ENCODE results near the gene KIAA0513.
"Not testable (repeated sequence)": the region's sequence is repeated elsewhere in the genome, so short reads cannot be mapped to it uniquely, and the experiment has no call there.

Gene KIAA0513

DNA sequence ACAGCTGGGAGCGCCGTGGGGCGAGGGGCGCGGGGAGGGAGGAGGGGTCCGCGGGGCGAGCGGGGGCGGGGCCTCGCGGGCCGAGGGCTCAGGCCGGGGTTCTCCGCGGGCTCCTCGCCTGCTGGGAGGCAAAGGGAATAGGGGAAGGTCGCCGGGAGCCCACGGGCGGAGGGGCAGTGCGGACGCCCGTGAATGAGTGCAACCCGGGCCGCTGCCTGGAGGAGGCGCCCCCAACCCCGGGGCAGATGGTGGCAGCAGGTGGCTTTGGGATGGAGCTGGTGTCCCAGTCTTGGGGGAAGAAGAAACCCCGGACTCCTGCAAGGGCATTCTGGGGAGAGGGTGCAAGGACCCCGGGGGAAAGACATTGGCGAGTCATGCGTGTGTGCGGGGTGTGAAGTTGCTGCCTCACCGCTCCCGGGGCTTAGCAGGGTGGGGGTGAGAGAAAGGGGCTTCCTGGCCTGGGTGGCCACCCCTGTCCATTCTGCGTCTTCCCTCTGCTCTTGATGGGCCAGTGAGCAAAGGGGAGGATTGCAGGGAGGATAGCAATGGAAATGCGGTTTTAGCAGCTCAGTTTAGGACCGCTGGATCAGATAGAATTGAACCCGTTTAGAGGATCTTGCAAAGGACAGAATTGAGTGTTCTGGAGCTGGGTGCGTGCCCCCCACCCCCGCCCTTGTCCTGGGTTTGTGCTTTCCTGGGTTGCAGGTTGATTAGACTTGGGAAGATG, 526 bp downstream of the KIAA0513 start:
- ChIA-PET CTCF (interaction anchor here (1.9 kb wide), 1 partner anchor 59 kb away, joined by 5 read pairs; no protein-coding TSS in a partner anchor), POLR2A (ENCODE audit: low non-redundant PET) (interaction anchor here (0.5 to 0.6 kb wide), 2 partner anchors 56 to 171 kb away, joined by 3 read pairs; no protein-coding TSS in a partner anchor)
- no peak for DNase-seq (ENCODE audit: low spot score)
- TF ChIP-seq, protein P1, sequence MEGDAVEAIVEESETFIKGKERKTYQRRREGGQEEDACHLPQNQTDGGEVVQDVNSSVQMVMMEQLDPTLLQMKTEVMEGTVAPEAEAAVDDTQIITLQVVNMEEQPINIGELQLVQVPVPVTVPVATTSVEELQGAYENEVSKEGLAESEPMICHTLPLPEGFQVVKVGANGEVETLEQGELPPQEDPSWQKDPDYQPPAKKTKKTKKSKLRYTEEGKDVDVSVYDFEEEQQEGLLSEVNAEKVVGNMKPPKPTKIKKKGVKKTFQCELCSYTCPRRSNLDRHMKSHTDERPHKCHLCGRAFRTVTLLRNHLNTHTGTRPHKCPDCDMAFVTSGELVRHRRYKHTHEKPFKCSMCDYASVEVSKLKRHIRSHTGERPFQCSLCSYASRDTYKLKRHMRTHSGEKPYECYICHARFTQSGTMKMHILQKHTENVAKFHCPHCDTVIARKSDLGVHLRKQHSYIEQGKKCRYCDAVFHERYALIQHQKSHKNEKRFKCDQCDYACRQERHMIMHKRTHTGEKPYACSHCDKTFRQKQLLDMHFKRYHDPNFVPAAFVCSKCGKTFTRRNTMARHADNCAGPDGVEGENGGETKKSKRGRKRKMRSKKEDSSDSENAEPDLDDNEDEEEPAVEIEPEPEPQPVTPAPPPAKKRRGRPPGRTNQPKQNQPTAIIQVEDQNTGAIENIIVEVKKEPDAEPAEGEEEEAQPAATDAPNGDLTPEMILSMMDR (conservative IDR thresholded peaks at IDR 0.05; ENCODE audit: low read depth) = no peak
- peak overlapping the region; percentile 76 for H3K27ac ChIP-seq

DNA sequence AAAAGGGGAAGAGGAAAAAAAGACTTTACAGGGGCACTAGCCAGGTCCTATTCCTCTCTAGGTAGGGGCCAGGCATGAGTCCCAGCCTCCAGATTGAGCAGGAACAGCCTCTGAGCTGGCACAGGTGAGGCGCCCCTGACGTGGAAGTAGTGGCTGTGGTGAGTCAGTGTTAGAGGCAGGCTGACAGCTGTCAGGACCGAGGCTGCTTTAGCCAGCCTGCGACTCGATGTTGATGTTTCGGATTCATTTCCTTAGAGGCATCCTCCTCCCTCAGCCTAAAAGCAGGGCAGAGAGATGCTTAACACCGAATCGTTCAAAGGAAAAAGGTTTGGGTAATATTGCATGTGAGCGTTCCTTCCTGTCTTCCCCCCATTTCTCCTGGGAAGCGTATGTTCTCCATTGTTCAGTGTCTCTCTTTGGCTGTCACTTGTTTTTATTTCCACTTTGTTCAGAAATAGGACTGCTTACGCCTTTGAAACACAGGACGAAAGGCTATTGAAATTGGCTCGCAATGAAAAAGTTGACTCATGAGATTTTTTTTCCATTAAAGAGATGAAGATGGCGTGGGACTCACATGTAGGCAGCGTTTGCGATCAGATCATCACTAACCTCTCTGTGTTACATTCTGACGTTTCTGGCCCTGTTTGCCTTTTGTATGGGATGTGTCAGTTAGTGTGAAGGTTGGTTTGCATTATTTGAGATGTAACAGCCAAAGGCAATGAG, 1.3 kb downstream of the KIAA0513 start:
- POLR2A ChIA-PET (ENCODE audit: low non-redundant PET) = interaction anchor here (0.5 to 0.6 kb wide), 2 partner anchors 55 to 170 kb away, joined by 3 read pairs; no protein-coding TSS in a partner anchor
- TF ChIP-seq, protein P1 (conservative IDR thresholded peaks at IDR 0.05; ENCODE audit: low read depth) = no peak
- DNase-seq (ENCODE audit: low spot score) = peak; percentile 80
- CTCF ChIA-PET = no interaction called here
- H3K27ac ChIP-seq = peak overlapping the region; percentile 76

DNA sequence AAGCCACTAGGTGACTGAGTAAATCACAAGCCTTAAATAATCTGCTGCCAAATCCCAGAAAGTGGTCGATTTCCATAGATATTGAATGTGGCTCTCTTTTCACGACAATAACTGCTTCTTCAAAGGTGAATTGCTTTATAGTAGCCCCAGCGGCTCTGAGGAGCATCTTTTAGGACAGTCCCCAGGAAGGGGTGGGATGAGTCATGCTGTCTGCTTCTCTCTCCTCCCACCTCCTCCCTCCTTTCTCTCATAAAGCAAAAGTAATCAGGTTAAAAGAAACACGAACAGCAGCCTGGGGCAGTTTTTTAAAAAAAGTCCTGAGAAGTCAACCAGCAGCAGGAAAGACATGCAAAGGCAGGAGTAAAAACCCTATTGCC, 1.8 kb downstream of the KIAA0513 start:
- CTCF ChIA-PET = no interaction called here
- POLR2A ChIA-PET (ENCODE audit: low non-redundant PET) = no interaction called here
- peak; percentile 75 for DNase-seq (ENCODE audit: low spot score)
- H3K27ac ChIP-seq = peak overlapping the region; percentile 83
- TF ChIP-seq, protein P1 (conservative IDR thresholded peaks at IDR 0.05; ENCODE audit: low read depth) = no peak

DNA sequence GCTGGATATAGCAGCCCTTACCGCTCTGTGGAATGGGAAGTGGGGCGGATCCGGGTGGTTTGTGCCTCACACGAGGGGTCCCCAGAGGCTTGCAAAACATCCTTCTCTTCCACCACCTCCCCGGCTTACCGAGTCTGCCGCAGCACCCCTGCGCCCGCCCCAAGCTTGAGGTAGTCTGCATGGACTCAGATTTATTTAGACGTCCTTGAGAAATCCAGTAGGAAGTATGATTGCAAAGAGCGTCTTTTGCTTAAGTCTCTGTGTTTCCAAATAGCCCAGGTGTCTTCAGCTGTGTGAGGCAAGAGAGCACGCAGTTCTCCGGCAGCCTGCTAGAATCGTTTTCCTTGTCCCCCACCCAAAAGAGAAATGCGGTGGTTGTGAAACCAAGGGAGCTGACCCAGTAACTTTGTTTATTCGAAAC, 2.4 kb downstream of the KIAA0513 start:
- POLR2A ChIA-PET (ENCODE audit: low non-redundant PET) = no interaction called here
- CTCF ChIA-PET = no interaction called here
- no peak for DNase-seq (ENCODE audit: low spot score)
- TF ChIP-seq, protein P1 (conservative IDR thresholded peaks at IDR 0.05; ENCODE audit: low read depth) = no peak
- H3K27ac ChIP-seq = peak overlapping the region; percentile 83

DNA sequence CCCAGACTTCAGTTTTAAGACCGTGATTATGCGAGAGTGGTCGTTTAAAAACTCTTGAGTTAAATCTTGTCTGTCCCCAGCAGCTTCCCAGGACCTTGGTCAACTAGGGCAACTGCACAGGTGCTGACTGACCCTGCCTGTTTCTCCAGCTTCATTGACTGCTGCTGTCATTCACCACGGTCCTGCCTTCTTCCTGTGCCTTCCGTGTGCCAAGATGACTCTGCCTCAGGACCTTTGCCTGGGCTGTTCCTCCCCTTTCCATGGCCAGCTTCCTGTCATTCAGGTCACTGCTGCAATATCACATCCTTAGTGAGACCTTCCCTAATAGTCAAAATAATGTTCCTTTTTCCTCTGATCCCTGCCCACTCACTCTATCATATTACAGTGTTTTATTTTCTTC, 3.9 kb downstream of the KIAA0513 start:
- CTCF ChIA-PET = no interaction called here
- no peak for DNase-seq (ENCODE audit: low spot score)
- H3K27ac ChIP-seq = no peak overlapping the region
- POLR2A ChIA-PET (ENCODE audit: low non-redundant PET) = no interaction called here
- TF ChIP-seq, protein P1 (conservative IDR thresholded peaks at IDR 0.05; ENCODE audit: low read depth) = no peak

GRCh38 chr16:85032187-85032586, 4.6 kb downstream of the KIAA0513 start:
- DNase-seq (ENCODE audit: low spot score); CTCF ChIA-PET; H3K27ac ChIP-seq; POLR2A ChIA-PET (ENCODE audit: low non-redundant PET): not testable (repeated sequence)

GRCh38 chr16:85033171-85033570, 5.6 kb downstream of the KIAA0513 start:
- CTCF ChIA-PET = no interaction called here
- POLR2A ChIA-PET (ENCODE audit: low non-redundant PET) = no interaction called here
- H3K27ac ChIP-seq = no peak overlapping the region
- TF ChIP-seq, protein P1 (conservative IDR thresholded peaks at IDR 0.05; ENCODE audit: low read depth) = no peak
- no peak for DNase-seq (ENCODE audit: low spot score)

Data from RWPE1 (cell line).